ENCODE data around the gene RMND5A. TPM values are rescaled to one million over a fixed set of nuclear protein-coding genes. Genes with fewer than 3 reads are reported as not detected.
"Not testable (repeated sequence)": the region's sequence is repeated elsewhere in the genome, so short reads cannot be mapped to it uniquely, and the experiment has no call there.

RMND5A gene
- total RNA-seq, 1 experiment from 2014 or later, result 46.8 TPM

- not testable (repeated sequence) for H3K36me3 ChIP-seq (replicated peaks; ENCODE audit: control insufficient read depth, insufficient read depth, low read length); H3K4me3 ChIP-seq (ENCODE audit: insufficient read depth, low read depth, low read length); DNase-seq; H3K27me3 ChIP-seq (ENCODE audit: control insufficient read depth, insufficient read depth, low read length)
Observed at GRCh38 chr2:86739889-86740288, 19.8 kb downstream of the RMND5A start.

GRCh38 chr2:86741889-86742498 is 21.9 kb downstream of the RMND5A start:
- H3K36me3 ChIP-seq (replicated peaks; ENCODE audit: control insufficient read depth, insufficient read depth, low read length); DNase-seq; H3K4me3 ChIP-seq (ENCODE audit: insufficient read depth, low read depth, low read length); H3K27me3 ChIP-seq (ENCODE audit: control insufficient read depth, insufficient read depth, low read length): not testable (repeated sequence)

GRCh38 chr2:86744152-86744551 is 24.1 kb downstream of the RMND5A start:
- Histone ChIP-seq H3K27me3 (ENCODE audit: control insufficient read depth, insufficient read depth, low read length) (no peaks in the 10 kb centered on the region), H3K36me3 (replicated peaks; ENCODE audit: control insufficient read depth, insufficient read depth, low read length) (peaks cover 3% of the 10 kb centered on the region; the same call in 1 of the 2 replicates), H3K4me3 (ENCODE audit: insufficient read depth, low read depth, low read length) (no peak overlapping the region)
- DNase-seq, result no peak

- Histone ChIP-seq H3K36me3 (replicated peaks; ENCODE audit: control insufficient read depth, insufficient read depth, low read length) (peaks cover 4% of the 10 kb centered on the region), H3K4me3 (ENCODE audit: insufficient read depth, low read depth, low read length) (no peak overlapping the region), H3K27me3 (ENCODE audit: control insufficient read depth, insufficient read depth, low read length) (no peaks in the 10 kb centered on the region)
- DNase-seq, result no peak
Observed at GRCh38 chr2:86746939-86747338, 26.8 kb downstream of the RMND5A start.

- Histone ChIP-seq H3K36me3 (replicated peaks; ENCODE audit: control insufficient read depth, insufficient read depth, low read length) (peaks cover 5% of the 10 kb centered on the region), H3K27me3 (ENCODE audit: control insufficient read depth, insufficient read depth, low read length) (no peaks in the 10 kb centered on the region), H3K4me3 (ENCODE audit: insufficient read depth, low read depth, low read length) (no peak overlapping the region)
- DNase-seq, result peak; percentile 36
Observed at GRCh38 chr2:86747711-86748639, 27.9 kb downstream of the RMND5A start.

GRCh38 chr2:86750240-86750839 is 30.2 kb downstream of the RMND5A start:
- H3K36me3 ChIP-seq (replicated peaks; ENCODE audit: control insufficient read depth, insufficient read depth, low read length), result peaks cover 6% of the 10 kb centered on the region
- H3K4me3 ChIP-seq (ENCODE audit: insufficient read depth, low read depth, low read length), result no peak overlapping the region
- H3K27me3 ChIP-seq (ENCODE audit: control insufficient read depth, insufficient read depth, low read length), result no peaks in the 10 kb centered on the region
- no peak for DNase-seq

GRCh38 chr2:86751778-86752177 is 31.7 kb downstream of the RMND5A start:
- Histone ChIP-seq H3K4me3 (ENCODE audit: insufficient read depth, low read depth, low read length) (no peak overlapping the region), H3K27me3 (ENCODE audit: control insufficient read depth, insufficient read depth, low read length) (no peaks in the 10 kb centered on the region), H3K36me3 (replicated peaks; ENCODE audit: control insufficient read depth, insufficient read depth, low read length) (peaks cover 6% of the 10 kb centered on the region)
- DNase-seq, result no peak

GRCh38 chr2:86752934-86753333 is 32.8 kb downstream of the RMND5A start:
- no peaks in the 10 kb centered on the region for H3K27me3 ChIP-seq (ENCODE audit: control insufficient read depth, insufficient read depth, low read length)
- peaks cover 6% of the 10 kb centered on the region for H3K36me3 ChIP-seq (replicated peaks; ENCODE audit: control insufficient read depth, insufficient read depth, low read length)
- no peak overlapping the region for H3K4me3 ChIP-seq (ENCODE audit: insufficient read depth, low read depth, low read length)
- no peak for DNase-seq

- no peak for DNase-seq
- Histone ChIP-seq H3K36me3 (replicated peaks; ENCODE audit: control insufficient read depth, insufficient read depth, low read length) (peaks cover 6% of the 10 kb centered on the region), H3K4me3 (ENCODE audit: insufficient read depth, low read depth, low read length) (no peak overlapping the region), H3K27me3 (ENCODE audit: control insufficient read depth, insufficient read depth, low read length) (no peaks in the 10 kb centered on the region)
Observed at GRCh38 chr2:86753606-86754005, 33.5 kb downstream of the RMND5A start.

- H3K4me3 ChIP-seq (ENCODE audit: insufficient read depth, low read depth, low read length), result no peak overlapping the region
- DNase-seq, result no peak
- H3K36me3 ChIP-seq (replicated peaks; ENCODE audit: control insufficient read depth, insufficient read depth, low read length), result no peaks in the 10 kb centered on the region; the same call in 1 of the 2 replicates
- no peaks in the 10 kb centered on the region for H3K27me3 ChIP-seq (ENCODE audit: control insufficient read depth, insufficient read depth, low read length)
Observed at GRCh38 chr2:86758405-86758804, 38.3 kb downstream of the RMND5A start.

GRCh38 chr2:86760371-86760770 is 40.3 kb downstream of the RMND5A start:
- Histone ChIP-seq H3K36me3 (replicated peaks; ENCODE audit: control insufficient read depth, insufficient read depth, low read length) (no peaks in the 10 kb centered on the region; the same call in 1 of the 2 replicates), H3K27me3 (ENCODE audit: control insufficient read depth, insufficient read depth, low read length) (no peaks in the 10 kb centered on the region), H3K4me3 (ENCODE audit: insufficient read depth, low read depth, low read length) (no peak overlapping the region)
- DNase-seq, result no peak

GRCh38 chr2:86764661-86765309 is 44.7 kb downstream of the RMND5A start:
- peak; percentile 59 for DNase-seq

GRCh38 chr2:86765310-86765695 is 45.2 kb downstream of the RMND5A start:
- no peak overlapping the region for H3K4me3 ChIP-seq (ENCODE audit: insufficient read depth, low read depth, low read length)
- peaks cover 6% of the 10 kb centered on the region for H3K36me3 ChIP-seq (replicated peaks; ENCODE audit: control insufficient read depth, insufficient read depth, low read length)
- no peaks in the 10 kb centered on the region for H3K27me3 ChIP-seq (ENCODE audit: control insufficient read depth, insufficient read depth, low read length)
- DNase-seq, result no peak

More at GRCh38 chr2:86764661-86765309, 44.7 kb downstream of the RMND5A start:
- Histone ChIP-seq H3K36me3 (replicated peaks; ENCODE audit: control insufficient read depth, insufficient read depth, low read length) (peaks cover 6% of the 10 kb centered on the region), H3K4me3 (ENCODE audit: insufficient read depth, low read depth, low read length) (no peak overlapping the region), H3K27me3 (ENCODE audit: control insufficient read depth, insufficient read depth, low read length) (no peaks in the 10 kb centered on the region)

- peaks cover 9% of the 10 kb centered on the region for H3K36me3 ChIP-seq (replicated peaks; ENCODE audit: control insufficient read depth, insufficient read depth, low read length)
Observed at GRCh38 chr2:86768189-86768949, 48.3 kb downstream of the RMND5A start.

More at GRCh38 chr2:86768189-86768949, 48.3 kb downstream of the RMND5A start:
- H3K27me3 ChIP-seq (ENCODE audit: control insufficient read depth, insufficient read depth, low read length), result no peaks in the 10 kb centered on the region
- DNase-seq, result no peak
- no peak overlapping the region for H3K4me3 ChIP-seq (ENCODE audit: insufficient read depth, low read depth, low read length)

Measured in H7 (cell line).